ENCODE measurements around the gene PKNOX2.

- TF ChIP-seq, protein P1, sequence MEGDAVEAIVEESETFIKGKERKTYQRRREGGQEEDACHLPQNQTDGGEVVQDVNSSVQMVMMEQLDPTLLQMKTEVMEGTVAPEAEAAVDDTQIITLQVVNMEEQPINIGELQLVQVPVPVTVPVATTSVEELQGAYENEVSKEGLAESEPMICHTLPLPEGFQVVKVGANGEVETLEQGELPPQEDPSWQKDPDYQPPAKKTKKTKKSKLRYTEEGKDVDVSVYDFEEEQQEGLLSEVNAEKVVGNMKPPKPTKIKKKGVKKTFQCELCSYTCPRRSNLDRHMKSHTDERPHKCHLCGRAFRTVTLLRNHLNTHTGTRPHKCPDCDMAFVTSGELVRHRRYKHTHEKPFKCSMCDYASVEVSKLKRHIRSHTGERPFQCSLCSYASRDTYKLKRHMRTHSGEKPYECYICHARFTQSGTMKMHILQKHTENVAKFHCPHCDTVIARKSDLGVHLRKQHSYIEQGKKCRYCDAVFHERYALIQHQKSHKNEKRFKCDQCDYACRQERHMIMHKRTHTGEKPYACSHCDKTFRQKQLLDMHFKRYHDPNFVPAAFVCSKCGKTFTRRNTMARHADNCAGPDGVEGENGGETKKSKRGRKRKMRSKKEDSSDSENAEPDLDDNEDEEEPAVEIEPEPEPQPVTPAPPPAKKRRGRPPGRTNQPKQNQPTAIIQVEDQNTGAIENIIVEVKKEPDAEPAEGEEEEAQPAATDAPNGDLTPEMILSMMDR (IDR thresholded peaks at IDR 0.05 in 8 of 11, conservative IDR thresholded peaks at IDR 0.05 in 3 of 11) = no peak
- no peak for TF ChIP-seq POLR2AphosphoS5 (IDR thresholded peaks at IDR 0.05)
- TF ChIP-seq POLR2A (IDR thresholded peaks at IDR 0.05) = no peak
Measured at GRCh38 chr11:125401235-125401634, 236.7 kb downstream of the PKNOX2 start.
